ENCODE results near the gene WNT11.

WNT11 gene

DNA sequence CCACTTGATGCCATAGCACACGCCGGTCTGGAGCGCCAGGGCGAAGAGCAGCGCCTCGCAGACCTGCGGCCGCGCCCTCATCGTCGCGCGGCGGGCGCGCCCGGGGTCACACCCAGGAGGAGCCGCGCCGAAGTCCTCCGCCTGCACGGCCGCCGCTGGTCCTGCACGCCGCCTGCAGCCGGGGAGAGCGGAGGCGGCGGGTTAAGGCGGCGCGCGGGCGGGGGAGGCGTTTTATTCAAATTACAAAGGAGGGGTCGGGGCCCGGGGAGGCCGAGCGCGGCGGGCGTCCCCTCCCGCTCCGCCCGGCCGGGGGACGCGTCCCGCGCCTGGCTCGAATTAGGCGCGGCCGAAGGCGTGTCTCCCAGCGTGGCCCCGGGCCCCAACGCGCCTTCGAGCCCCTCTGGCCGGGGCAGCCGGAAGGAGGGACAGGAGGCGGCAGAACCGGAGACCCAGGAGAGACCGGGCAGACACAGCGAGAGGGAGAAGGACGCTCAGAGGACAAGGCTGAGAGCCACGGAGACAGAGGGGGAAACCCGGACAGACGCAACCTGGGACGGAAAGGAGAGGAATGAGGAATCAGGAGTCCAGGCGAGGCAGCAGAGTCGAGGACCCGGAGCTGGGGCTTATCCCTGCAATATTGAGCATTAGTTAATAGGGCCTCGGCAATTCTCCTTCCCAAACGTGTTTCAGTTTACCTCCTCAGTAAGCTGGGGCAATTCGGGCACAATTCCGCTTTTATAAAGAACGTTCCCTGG, at the start of gene WNT11:
TSS of gene WNT11 (minus strand) at position 176 of the 755 bp plus-strand sequence. CDS start at position 81, 95 bp downstream.
- no peak for DNase-seq (ENCODE audit: low spot score)

DNA sequence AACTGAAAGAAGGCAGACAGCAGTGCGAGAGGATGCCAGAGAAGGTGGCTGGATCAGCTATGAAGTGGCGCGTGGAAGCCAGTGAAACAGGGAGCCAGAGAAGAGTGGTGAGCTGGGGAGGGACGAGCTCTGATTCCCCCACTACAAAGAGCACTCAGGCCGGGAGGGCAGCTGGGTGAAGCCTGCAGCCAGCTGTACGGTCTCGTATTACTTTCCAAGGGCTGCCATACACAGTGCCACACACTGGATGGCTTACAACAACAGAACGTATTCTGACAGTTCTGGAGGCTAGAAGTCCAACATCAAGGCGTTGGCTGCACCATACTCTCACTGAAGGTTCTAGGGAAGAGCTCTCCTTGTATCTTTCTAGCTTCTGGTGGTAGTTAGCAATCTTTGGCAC, 47.1 kb upstream of the WNT11 start:
- no peak for DNase-seq (ENCODE audit: low spot score)

DNA sequence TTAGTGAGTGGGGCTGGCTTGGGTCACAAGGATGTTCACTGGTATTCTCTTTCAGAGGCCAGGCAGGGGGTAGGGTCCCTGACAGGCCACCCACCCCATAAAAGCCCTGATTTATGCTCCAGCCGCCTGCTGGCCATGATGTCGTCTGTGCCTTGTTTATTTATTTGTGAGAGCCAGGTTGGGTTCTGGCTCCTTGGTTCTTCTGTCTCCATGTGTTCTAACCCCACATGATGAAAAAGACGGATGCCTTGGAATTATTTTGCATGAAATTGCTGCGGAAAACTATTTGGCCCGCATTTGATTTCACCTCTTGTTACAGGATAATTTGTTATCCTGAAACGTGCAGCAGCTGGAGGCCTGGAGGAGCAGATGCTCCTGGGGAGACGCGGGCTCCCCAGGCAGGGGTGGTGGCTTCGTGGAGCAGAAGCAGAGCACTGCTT, 46.3 kb upstream of the WNT11 start:
- DNase-seq (ENCODE audit: low spot score) = no peak

DNA sequence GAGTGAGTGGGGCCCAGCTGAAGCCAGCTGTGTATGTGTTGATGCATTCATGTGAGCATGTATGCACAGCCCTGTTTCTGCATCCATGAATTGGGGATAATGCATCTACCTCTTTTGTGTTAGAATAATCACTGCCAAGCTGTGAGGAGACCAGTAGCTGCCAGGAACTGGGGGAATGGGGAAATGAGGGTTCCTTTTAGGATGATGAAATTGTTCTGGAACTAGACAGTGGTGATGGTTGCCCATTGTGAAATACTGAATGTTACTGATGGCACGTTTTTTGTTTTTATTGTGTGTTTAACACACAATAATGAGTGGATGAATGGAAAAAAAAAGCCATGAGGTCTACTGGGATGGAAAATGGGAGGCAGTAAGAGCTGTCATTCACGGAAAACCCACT, 45.3 kb upstream of the WNT11 start:
- DNase-seq (ENCODE audit: low spot score) = no peak

DNA sequence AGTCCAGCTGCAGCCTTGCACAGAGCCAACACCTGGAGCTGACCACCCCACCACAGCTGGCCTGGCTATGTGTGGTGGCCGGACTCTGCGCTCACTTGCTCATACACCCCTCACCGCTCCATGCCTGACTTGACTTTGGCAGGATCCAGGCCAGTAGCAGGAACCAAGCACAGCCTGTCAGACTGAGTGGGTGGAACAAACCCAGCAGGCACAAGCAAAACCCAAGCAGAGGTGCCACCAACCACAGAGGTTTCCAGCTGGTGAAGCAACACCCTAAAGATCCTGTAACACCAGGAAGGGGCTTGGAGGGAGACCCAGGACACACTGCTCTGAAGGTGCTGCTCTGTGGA, 44.9 kb upstream of the WNT11 start:
- no peak for DNase-seq (ENCODE audit: low spot score)

DNA sequence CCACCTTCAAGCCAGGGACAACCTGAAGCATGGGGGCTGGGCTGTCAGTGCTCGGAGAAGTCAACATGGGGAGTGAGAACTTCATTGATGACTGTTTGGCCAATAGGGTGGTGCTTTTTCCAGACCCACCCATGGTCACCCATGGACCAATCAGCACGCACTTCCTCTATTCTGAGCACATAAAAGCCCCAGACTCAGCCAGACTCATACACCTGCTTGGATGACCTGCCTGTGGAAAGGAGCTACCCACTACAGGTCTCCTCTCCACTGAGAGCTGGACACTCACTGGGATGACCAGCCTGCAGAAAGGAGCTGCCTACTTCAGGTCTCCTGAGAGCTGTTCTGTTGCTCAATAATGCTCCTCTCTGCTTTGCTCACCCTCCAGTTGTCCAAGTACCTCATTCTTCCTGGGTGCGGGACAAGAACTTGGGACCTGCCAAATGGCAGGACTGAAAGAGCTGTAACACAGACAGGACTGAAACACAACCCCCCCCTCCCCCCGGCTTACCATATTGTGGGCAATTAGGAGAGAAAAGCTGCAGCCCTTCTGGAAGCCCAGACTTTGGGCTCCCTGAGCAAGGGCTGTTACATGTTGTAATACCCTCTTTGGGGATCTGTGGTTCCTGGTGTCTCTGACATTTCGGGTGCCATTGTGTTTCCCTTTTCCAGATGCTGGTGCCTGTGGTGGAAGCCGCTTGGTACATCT, 44.4 kb upstream of the WNT11 start:
- DNase-seq (ENCODE audit: low spot score) = no peak

DNA sequence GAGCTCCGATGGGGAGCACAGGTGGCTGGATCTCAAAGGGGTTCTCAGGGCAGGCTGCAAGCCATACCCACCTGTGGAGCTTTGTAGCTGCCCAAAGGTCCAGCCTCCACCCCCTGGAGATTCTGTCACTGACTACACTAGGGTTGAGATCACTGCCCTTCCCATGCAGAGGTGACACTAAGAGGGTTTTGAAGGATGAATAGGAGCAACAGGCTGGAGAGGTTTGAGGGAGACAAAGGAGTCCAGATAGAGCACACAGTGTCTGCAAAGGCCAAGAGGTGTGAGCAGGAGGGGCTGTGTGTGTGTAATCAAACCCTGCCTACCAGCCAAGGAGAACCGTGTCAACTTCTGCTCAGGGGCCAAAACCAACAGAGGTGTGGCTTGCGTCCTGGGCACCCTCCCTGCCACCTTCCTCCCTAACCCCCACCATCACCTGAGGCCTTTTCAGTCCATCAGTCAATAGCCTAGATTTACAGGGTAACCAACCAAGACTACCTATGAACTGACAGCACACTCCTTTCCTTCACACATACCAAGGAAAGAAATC, 43.0 kb upstream of the WNT11 start:
- DNase-seq (ENCODE audit: low spot score) = no peak

DNA sequence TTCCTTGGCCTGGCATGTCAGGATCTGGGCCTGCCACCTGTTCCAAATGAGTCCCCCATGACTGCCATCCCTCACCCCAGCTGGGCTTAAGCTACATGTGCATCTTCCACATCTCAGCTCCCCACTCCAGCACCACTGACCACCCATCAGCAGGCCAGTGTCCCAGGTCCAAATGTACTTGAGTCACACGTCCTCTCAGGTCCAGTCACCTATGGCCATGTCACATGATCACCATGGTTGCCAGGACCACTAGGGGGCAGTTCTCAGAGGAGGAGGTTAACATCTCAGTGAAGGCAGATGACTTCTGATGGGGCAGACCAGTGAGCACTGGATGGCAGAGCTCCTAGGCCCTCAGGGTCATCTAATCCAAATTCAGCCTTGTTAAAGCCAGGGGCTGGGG, 41.9 kb upstream of the WNT11 start:
- DNase-seq (ENCODE audit: low spot score) = no peak

DNA sequence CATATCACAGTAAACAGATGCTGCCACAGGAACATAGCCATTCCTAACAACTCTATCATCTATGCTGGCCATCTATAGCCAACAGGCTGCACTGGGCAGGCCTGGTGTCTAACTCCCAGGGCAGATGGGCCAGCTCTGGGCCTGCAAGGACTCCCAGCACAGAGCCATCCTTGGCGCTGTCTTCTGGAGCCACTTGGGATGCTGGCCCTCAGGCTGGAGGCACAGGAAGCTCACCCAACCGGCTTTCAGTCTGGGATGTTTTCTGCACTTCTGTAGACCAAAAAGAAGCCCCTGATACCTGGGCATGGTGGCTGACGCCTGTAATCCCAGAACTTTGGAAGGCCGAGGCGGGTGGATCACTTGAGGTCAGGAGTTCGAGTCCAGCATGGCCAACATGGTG, 40.8 kb upstream of the WNT11 start:
- no peak for DNase-seq (ENCODE audit: low spot score)

DNA sequence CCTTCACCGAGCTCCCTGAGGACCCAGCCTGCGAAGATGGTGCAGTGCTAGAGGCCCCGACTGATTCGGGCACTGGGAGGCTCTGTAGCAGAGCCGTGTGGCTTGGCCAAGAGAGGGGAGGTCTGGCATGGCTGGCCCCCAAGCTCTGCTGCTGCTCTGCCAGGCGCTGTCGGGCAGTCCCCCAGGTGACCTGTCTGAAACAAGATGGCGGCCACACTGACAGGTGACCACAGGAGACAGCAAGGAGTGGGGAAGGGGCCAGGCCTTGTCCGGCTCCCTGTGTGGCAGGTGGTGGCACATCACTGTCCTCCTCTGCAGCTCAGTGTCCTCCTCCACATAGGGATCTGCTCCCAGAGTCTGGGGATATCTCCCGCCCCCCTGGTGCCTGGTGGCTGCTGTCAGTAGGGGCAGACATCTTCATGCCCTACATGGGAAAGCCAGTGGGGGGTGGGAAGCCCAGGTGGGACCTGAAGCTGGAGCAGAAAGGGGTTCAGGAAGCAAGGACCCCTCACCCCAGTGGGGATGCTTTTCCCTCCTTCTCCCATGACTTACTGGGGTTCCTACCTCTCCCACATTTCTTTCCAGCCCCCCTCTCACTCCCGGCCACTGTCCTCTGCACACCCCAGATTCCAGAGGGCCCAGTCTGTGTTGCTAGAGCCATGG, 40.1 kb upstream of the WNT11 start:
- no peak for DNase-seq (ENCODE audit: low spot score)

DNA sequence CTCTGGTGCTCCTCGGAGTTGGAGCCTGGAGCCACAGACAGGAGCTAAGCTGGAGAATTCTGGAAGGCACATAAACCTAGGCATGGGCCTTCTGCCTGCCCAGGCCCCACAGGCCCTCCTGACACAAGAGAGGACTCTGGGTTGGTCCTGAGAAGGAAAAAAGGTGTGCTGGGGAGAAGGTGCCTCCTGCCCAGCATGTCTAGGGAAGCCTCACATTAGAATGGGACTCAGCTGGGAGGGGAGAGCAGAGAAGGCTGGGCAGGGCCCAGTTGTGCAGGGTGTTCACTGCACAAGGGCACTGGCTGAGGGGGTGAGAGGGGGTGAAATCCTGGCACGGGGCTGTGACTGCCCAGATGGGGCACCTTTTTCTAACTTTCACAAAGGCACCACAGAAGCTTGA, 39.4 kb upstream of the WNT11 start:
- no peak for DNase-seq (ENCODE audit: low spot score)

DNA sequence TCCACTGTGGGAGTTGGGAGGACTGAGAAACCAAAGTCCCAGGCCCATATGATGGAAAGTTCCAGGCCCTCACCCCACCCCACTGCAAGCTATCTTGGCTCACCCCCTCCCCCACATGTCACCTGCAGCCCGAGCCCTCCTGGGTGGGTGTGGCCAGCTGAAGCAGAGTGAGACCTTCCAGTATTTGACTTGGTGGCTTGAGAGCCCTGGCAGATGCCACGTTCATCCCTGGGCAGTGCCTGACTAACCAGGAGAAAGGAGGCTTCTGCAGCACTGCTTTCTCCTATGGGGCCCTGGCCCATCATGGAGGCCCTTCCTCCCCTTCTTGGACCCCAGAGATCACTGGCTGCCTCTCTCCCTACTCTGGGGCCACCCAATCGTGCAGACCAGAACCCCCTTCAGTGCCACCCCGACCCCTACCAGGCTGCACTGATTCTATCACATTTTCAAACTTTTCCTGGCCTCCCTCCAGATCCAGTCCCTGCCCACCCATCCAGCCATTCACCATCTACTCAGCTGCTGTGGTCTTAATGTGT, 38.1 kb upstream of the WNT11 start:
- DNase-seq (ENCODE audit: low spot score) = no peak

DNA sequence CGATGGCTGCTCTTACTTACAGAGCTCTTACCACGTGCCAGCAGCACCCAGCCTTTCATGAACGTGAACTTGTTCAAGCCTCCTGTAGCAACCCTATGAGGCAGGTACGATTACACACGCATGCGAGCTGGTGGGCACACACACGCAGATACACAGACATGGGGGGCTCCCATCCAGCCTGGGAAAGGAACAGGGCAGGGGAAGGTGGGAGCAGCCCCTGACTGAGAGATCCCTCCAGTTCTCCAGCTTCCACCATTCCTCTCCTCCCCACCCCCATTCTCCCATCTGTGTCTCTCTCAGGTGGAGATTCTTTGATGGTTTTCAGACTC, 37.6 kb upstream of the WNT11 start:
- DNase-seq (ENCODE audit: low spot score) = no peak

DNA sequence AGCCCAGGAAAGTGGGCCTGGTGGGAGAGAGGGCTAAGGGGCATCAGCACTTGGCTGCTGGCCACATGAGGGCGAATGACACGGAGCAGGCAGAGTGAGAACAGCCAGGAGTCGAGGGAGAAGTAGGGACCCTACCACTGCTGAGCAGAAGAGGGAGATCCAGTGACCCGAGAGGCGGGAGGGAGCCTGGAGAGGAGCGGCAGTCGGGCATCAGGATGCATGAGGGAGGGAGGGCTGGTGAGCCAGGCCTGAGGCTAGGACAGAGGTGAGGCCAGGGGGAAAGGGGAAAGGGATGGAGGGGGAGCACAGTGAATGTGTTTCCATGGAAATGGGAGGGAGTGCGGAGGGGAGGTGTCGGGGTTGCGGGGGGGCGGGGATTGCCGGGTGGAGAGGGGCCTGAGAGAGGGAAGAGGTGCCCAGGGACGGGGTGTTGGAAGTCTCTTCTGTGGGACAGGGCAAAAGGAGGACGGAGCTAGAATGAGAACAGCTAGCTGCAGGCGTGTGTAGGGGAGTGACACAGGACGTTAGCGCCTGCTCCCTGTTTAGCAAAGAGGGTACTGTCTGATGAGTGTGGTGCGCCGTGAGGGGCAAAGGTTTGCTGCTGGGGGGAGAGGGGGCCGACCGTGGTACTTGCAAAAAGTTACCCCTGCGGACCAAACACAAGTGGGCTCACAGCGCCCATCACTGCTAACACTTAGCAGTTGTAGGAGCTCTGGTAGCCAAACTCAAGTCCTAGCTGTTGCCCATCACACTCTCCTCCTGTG, 37.1 kb upstream of the WNT11 start:
- no peak for DNase-seq (ENCODE audit: low spot score)

DNA sequence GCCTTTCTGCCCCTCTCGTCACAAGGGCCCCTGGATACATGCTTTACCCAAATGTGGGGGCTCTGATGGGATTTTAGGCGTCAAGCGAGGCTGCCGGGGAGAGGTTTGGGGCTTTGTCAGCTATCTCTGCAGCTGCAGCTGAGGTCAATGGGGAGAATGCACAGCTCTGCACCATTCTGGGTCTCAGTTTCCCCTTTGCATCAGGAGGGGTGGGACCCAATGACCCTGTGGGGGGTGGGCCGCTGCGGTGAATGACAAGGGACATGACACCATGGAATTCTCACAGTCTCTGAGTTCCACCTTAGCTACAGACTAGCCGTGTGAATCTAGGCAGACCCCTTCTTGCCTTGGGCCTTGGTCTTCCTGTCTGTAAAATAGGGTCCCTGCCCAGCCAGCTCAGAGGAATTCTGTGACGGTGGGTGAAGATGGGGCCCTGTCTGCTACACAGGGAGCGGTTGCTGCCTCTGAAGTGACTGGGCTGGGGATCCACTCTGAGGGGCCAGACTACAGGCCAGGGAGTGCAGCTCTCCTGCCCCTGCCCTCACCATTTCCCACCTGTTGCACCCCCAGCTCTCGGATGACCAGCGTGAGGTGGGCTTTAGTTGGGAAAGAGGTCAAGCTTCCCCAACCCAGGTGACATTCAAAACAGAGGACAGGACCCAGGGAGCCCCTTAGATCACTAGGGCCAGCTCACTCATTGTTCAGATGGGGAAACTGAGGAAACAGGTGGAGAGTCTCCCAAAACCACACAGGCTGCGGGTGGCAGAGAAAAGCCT, 35.9 kb upstream of the WNT11 start:
- no peak for DNase-seq (ENCODE audit: low spot score)

DNA sequence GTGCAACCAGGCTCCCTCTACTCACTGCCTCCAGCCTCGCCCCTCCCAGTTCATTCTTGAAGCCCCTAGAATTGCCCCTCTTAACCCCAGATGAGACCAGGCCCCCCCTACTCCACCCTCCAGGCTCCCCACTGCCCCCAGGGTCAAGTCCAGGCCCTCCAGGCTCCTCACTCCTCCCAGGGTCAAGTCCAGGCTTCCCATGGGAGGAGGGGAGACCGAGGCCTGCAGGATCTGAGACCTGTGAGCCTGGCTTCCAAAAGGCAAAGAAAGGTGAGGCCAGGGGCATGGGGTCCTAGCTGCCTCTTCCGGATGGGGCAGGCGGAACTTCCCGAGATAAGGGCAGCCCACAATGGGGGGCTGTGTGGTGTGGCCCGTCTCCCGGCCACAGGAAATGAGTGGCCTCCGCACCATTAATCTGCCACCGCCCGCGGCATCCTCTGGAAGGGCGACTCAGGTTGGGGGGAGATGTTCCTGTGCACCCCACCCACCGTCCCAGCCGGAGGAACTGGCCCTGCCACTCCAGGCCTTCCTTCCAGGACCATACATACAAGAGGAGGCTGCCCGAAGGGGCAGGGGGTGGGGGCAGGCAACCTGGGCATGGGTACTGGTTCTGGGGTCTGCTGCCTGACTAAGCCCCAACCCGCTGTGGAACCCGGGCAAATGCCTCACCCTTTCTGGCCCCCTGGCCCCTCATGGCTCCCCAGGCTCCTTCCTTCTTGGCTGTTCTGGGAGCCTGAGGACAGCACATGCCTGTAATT, 35.1 kb upstream of the WNT11 start:
- DNase-seq (ENCODE audit: low spot score) = no peak

DNA sequence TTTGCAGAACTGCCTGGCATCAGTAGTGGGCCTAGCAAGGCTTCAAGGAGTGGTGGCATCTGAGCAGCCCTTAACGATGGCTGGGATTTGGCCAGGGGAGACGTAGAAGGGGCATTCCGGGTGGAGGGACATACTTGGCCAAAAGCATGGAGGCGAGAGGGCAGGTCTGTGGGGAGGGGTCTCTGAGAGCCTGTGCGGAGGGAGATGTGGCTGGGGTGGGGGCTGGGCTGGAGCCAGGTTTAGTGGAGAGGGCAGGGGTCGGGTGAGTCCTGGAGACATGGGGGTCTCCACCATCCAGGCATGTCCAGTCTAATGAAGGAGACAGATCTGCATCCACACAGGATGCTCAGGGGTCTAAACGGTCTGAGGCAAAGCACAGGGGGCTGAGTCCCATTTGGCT, 34.4 kb upstream of the WNT11 start:
- no peak for DNase-seq (ENCODE audit: low spot score)

DNA sequence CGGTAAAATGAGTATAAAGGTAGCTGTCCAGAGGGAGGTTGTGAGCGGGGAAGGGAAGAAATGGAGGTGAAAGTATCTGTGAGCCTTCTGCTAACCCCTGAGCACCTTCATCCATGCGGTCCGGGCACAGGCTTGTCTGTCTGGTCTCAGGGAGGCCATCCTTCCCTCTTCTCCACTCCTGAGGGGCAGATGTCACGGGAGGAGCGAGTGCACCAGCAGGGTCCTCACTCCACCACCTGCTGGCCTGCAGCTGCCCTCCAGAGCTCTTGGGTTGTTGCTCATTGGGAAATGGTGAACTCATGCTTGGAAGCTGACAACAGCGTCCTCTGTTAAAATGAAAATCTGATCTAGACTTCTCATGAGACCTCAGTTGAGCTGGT, 33.8 kb upstream of the WNT11 start:
- DNase-seq (ENCODE audit: low spot score) = no peak

DNA sequence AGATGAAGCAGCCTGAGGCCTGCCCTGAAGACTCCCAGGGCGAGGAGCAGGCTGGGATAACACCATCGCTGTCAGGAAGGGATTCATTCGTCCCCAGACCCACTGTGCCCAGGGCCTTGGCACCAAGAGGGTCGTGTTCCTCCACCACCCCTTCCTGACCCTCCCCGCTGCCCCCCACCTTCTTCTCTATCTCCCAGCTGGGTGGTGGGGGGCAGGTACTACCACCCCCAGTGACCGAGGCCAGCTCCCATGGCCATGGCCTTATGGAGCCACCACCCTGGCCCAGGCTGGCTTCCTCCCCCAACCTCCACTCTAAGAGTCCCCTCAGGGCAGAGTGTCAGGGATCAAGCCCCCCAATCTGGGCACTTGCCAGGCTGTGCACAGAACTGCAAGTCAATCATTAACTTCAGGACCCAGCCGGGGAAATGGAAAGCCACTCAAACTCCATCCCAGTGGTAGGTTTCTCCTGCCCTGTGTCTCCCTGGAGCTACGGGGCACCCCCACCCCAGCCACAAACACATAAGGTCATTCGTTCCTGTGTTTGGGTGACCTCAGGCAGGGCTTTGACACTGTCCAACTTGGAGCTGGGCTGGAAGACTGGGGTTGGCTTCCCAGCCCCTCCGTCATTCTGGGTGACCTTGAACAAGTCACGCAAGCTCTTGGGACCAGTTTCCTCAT, 33.3 kb upstream of the WNT11 start:
- no peak for DNase-seq (ENCODE audit: low spot score)

DNA sequence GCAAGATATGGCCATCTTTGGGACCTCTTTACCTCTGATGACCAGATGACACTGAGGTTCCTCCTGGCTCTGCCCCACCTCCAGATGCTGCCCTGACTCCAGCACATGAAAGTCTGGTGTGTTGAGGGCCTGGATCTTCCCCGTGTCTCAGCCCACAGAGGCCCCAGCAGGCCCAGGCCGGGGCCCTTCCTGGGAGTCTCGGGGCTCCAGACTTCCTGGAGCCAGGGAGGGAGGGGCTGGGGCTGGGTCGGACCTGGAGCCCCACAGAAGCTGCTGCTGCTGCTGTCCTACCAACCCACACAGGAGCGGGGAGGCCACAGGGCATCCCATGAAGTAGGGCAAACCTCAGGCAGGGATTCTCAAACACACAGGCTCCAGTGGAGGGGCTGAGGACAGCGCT, 32.2 kb upstream of the WNT11 start:
- no peak for DNase-seq (ENCODE audit: low spot score)

All from COLO829 (cell line).